Loucy (cell line): Measurements from ENCODE around the gene CCDC71L.

ENCODE experiments used
- CTCF ChIP-seq: fragments of 200-600 bp; sonication (generic); conservative IDR thresholded peaks from 2 replicates; pipeline ENCODE4 v1.5.1; 2014; ENCODE audit warnings: mild to moderate bottlenecking, antibody characterized with exemption, low read length
- EZH2phosphoT487 ChIP-seq: fragments of 200-600 bp; IDR thresholded peaks from 2 replicates; pipeline ENCODE4 v1.6.1; 2018; ENCODE audit warnings: antibody characterized with exemption, mild to moderate bottlenecking, moderate library complexity, borderline replicate concordance

- no peak for TF ChIP-seq CTCF
- no peak for TF ChIP-seq EZH2phosphoT487
Measured at GRCh38 chr7:106652909-106653308, 8.0 kb downstream of the CCDC71L start.
